ENCODE measurements around the gene NKX1-2.

NKX1-2 gene

GRCh38 chr10:124409696-124410095, 40.1 kb downstream of the NKX1-2 start:
- DNase-seq (ENCODE audit: low read depth in 1 of 2, low spot score in 1 of 2): no peak
- Histone ChIP-seq H3K27ac (replicated peaks) (no peak overlapping the region), H3K27me3 (ENCODE audit: insufficient read depth, poor library complexity, severe bottlenecking) (peaks cover 2% of the 10 kb centered on the region), H3K4me3 (replicated peaks; ENCODE audit: insufficient read depth, low read length) (no peak overlapping the region)
- TF ChIP-seq CTCF (IDR thresholded peaks at IDR 0.05; ENCODE audit: insufficient read depth, low read length) (no peak), POLR2AphosphoS5 (IDR thresholded peaks at IDR 0.05; ENCODE audit: low read depth) (no peak), GABPA (IDR thresholded peaks at IDR 0.05; ENCODE audit: low read depth) (no peak), SPI1 (IDR thresholded peaks at IDR 0.05; ENCODE audit: borderline replicate concordance, low read depth) (no peak), REST (IDR thresholded peaks at IDR 0.05; ENCODE audit: insufficient replicate concordance, low read depth) (no peak)

- H3K4me3 ChIP-seq (replicated peaks; ENCODE audit: insufficient read depth, low read length): no peak overlapping the region
Observed at GRCh38 chr10:124408357-124408756, 41.5 kb downstream of the NKX1-2 start.

GRCh38 chr10:124407456-124407855, 42.4 kb downstream of the NKX1-2 start:
- Histone ChIP-seq H3K27me3 (ENCODE audit: insufficient read depth, poor library complexity, severe bottlenecking) (no peaks in the 10 kb centered on the region), H3K4me3 (replicated peaks; ENCODE audit: insufficient read depth, low read length) (no peak overlapping the region), H3K27ac (replicated peaks) (no peak overlapping the region)
- no peak for DNase-seq (ENCODE audit: low read depth in 1 of 2, low spot score in 1 of 2)
- TF ChIP-seq CTCF (IDR thresholded peaks at IDR 0.05; ENCODE audit: insufficient read depth, low read length) (no peak), REST (IDR thresholded peaks at IDR 0.05; ENCODE audit: insufficient replicate concordance, low read depth) (no peak), GABPA (IDR thresholded peaks at IDR 0.05; ENCODE audit: low read depth) (no peak), POLR2AphosphoS5 (IDR thresholded peaks at IDR 0.05; ENCODE audit: low read depth) (no peak), SPI1 (IDR thresholded peaks at IDR 0.05; ENCODE audit: borderline replicate concordance, low read depth) (no peak)

More at GRCh38 chr10:124408357-124408756, 41.5 kb downstream of the NKX1-2 start:
- DNase-seq (ENCODE audit: low read depth in 1 of 2, low spot score in 1 of 2): no peak
- no peak overlapping the region for H3K27ac ChIP-seq (replicated peaks)
- TF ChIP-seq POLR2AphosphoS5 (IDR thresholded peaks at IDR 0.05; ENCODE audit: low read depth) (no peak), GABPA (IDR thresholded peaks at IDR 0.05; ENCODE audit: low read depth) (no peak), REST (IDR thresholded peaks at IDR 0.05; ENCODE audit: insufficient replicate concordance, low read depth) (no peak), SPI1 (IDR thresholded peaks at IDR 0.05; ENCODE audit: borderline replicate concordance, low read depth) (no peak), CTCF (IDR thresholded peaks at IDR 0.05; ENCODE audit: insufficient read depth, low read length) (no peak)
- H3K27me3 ChIP-seq (ENCODE audit: insufficient read depth, poor library complexity, severe bottlenecking): no peaks in the 10 kb centered on the region

Measured in HL-60 (cell line).